Activated naive CD4-positive, alpha-beta T cell treated with anti-CD3 and anti-CD28 coated beads, Interleukin-2, amount 10 ng/mL, durations not matched to agents 7 days and 5 days (primary cell): ENCODE results near the gene PHF2.
A peak's percentile ranks its signal among the peaks of the same experiment; 100 is the strongest.

Experiments
- CTCF ChIA-PET: fragments of 350-600 bp; sonication (Branson Sonifier 250); formaldehyde crosslinking; loops from one replicate; lab custom pipeline; 2021; ENCODE audit warnings: antibody characterized with exemption; lab: Charles Lee
- DNase-seq: peaks from one replicate; pipeline ENCODE4 v3.0.0-alpha.2; 2020
- H3K27ac Mint-ChIP-seq: one replicate; pipeline ENCODE4 v1.8.0; 2021; ENCODE audit warnings: mild to moderate bottlenecking, moderate library complexity, mixed read lengths
- H3K27me3 Mint-ChIP-seq: one replicate; pipeline ENCODE4 v1.8.0; 2021; ENCODE audit warnings: mild to moderate bottlenecking, mixed read lengths
- H3K36me3 Mint-ChIP-seq: one replicate; pipeline ENCODE4 v1.8.0; 2021; ENCODE audit warnings: mixed read lengths
- H3K4me1 Mint-ChIP-seq: one replicate; pipeline ENCODE4 v1.8.0; 2021; ENCODE audit warnings: mixed read lengths
- H3K4me3 Mint-ChIP-seq: one replicate; pipeline ENCODE4 v1.8.0; 2021; ENCODE audit warnings: mild to moderate bottlenecking, moderate library complexity, mixed read lengths
- H3K9me3 Mint-ChIP-seq: one replicate; pipeline ENCODE4 v1.8.0; 2021; ENCODE audit warnings: mixed read lengths

Gene PHF2

DNA sequence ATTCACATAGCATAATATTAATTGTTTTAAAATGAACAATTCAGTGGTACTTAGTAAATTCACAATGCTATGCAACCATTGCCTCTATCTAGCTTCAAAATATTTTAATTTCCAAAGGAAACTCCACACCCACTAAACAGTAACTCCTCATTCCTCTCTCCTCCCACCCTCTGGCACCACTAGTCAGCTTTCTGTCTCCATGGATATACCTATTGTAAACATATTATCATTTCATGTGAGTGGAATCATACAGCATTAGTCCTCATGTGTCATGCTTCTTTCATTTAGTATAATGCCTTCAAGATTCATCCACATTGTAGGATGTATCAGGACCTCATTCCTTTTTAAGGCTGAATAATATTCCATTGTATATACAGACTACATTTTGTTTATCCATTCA is 48.6 kb downstream of the PHF2 start:
- no peak overlapping the region for H3K27ac Mint-ChIP-seq
- H3K4me1 Mint-ChIP-seq: no peaks in the 10 kb centered on the region
- CTCF ChIA-PET: no interaction called here
- no peak overlapping the region for H3K4me3 Mint-ChIP-seq
- peaks cover 13% of the 10 kb centered on the region for H3K9me3 Mint-ChIP-seq
- H3K36me3 Mint-ChIP-seq: peaks cover 8% of the 10 kb centered on the region
- no peaks in the 10 kb centered on the region for H3K27me3 Mint-ChIP-seq
- DNase-seq: no peak

GRCh38 chr9:93629920-93630319 is 53.5 kb downstream of the PHF2 start:
- no peak for DNase-seq
- H3K27ac Mint-ChIP-seq: no peak overlapping the region
- H3K4me1 Mint-ChIP-seq: no peaks in the 10 kb centered on the region
- peaks cover 13% of the 10 kb centered on the region for H3K9me3 Mint-ChIP-seq
- H3K4me3 Mint-ChIP-seq: no peak overlapping the region
- CTCF ChIA-PET: no interaction called here
- no peaks in the 10 kb centered on the region for H3K27me3 Mint-ChIP-seq
- H3K36me3 Mint-ChIP-seq: peaks cover 10% of the 10 kb centered on the region

DNA sequence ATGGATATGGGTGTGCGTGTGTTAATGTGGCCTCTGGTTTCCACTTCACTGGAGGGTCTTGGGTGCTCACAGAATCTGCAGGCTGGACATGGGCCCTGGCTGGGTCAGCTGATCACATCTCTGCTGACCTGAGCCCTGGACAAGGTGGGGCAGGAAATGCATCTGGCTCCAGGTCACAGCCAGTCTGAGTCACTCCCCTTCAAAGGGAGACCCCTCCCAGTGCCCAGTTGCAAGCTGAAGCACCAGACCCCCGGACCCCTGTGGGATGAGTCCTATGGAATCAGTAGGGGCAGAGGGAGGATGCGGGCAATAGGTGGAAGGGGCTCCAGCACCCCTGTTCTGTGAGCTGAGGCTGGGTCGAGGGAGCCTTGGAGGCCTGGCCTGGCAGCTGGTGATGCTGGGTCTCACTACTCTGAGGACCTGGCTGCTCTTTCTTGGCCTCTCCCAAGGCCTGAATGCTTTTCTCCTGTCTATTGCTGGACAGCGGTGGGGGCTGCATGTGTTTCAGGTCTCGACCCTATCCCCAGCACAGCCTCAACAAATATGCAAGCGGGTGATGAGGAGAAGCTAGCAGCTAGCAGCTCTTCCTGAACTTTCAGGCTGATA is 54.5 kb downstream of the PHF2 start:
- Mint-ChIP-seq H3K4me1 (no peaks in the 10 kb centered on the region), H3K36me3 (peaks cover 14% of the 10 kb centered on the region), H3K27ac (no peak overlapping the region), H3K27me3 (no peaks in the 10 kb centered on the region), H3K9me3 (peaks cover 15% of the 10 kb centered on the region), H3K4me3 (no peak overlapping the region)
- no peak for DNase-seq
- CTCF ChIA-PET: no interaction called here

- Mint-ChIP-seq H3K27me3 (no peaks in the 10 kb centered on the region), H3K4me3 (no peak overlapping the region), H3K4me1 (no peaks in the 10 kb centered on the region), H3K9me3 (peaks cover 16% of the 10 kb centered on the region), H3K36me3 (peaks cover 32% of the 10 kb centered on the region), H3K27ac (no peak overlapping the region)
- CTCF ChIA-PET: no interaction called here
- DNase-seq: no peak
Observed at GRCh38 chr9:93633492-93634221, 57.3 kb downstream of the PHF2 start.

- CTCF ChIA-PET: no interaction called here
- no peaks in the 10 kb centered on the region for H3K4me1 Mint-ChIP-seq
- H3K36me3 Mint-ChIP-seq: peaks cover 35% of the 10 kb centered on the region
- DNase-seq: no peak
- peaks cover 15% of the 10 kb centered on the region for H3K9me3 Mint-ChIP-seq
- H3K4me3 Mint-ChIP-seq: no peak overlapping the region
- H3K27me3 Mint-ChIP-seq: no peaks in the 10 kb centered on the region
- peak overlapping the region; percentile 42 for H3K27ac Mint-ChIP-seq
Observed at GRCh38 chr9:93634311-93635185, 58.2 kb downstream of the PHF2 start.

GRCh38 chr9:93635186-93636107 is 59.1 kb downstream of the PHF2 start:
- CTCF ChIA-PET: no interaction called here
- H3K4me3 Mint-ChIP-seq: no peak overlapping the region
- no peak overlapping the region for H3K27ac Mint-ChIP-seq
- peak; percentile 11 for DNase-seq
- no peaks in the 10 kb centered on the region for H3K27me3 Mint-ChIP-seq
- H3K36me3 Mint-ChIP-seq: peaks cover 39% of the 10 kb centered on the region
- H3K9me3 Mint-ChIP-seq: peaks cover 15% of the 10 kb centered on the region
- no peaks in the 10 kb centered on the region for H3K4me1 Mint-ChIP-seq

- Mint-ChIP-seq H3K4me1 (no peaks in the 10 kb centered on the region), H3K27me3 (no peaks in the 10 kb centered on the region)
Observed at GRCh38 chr9:93636172-93636661, 59.8 kb downstream of the PHF2 start.

DNA sequence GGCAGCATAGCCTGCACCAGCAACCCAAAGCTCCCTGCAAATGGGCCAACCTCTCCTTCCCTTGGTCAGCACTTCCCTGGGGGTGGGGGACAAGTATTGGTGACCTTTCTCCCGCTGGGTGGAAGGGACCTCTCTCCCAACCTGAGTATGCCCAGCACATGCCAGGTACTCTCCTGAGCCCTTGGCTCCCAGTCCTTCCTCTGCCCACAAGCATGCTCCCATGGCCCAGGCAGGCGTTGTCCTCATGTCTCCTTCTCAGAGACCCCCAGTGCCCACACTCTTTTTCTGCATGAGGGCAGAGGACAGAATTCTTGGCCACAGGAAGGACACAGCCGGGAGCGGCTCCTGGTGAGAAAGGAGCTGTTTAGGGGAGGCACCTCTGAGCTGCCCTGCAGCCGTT is 60.3 kb downstream of the PHF2 start:
- Mint-ChIP-seq H3K4me1 (no peaks in the 10 kb centered on the region), H3K36me3 (peaks cover 43% of the 10 kb centered on the region), H3K27ac (no peak overlapping the region), H3K9me3 (peaks cover 15% of the 10 kb centered on the region), H3K4me3 (no peak overlapping the region), H3K27me3 (no peaks in the 10 kb centered on the region)
- CTCF ChIA-PET: no interaction called here
- no peak for DNase-seq

More at GRCh38 chr9:93636172-93636661, 59.8 kb downstream of the PHF2 start:
- H3K9me3 Mint-ChIP-seq: peaks cover 15% of the 10 kb centered on the region
- H3K36me3 Mint-ChIP-seq: peaks cover 39% of the 10 kb centered on the region
- no peak for DNase-seq
- H3K4me3 Mint-ChIP-seq: no peak overlapping the region
- no peak overlapping the region for H3K27ac Mint-ChIP-seq
- CTCF ChIA-PET: no interaction called here

- DNase-seq: no peak
- Mint-ChIP-seq H3K27me3 (no peaks in the 10 kb centered on the region), H3K9me3 (peaks cover 15% of the 10 kb centered on the region), H3K4me1 (no peaks in the 10 kb centered on the region), H3K4me3 (no peak overlapping the region), H3K27ac (no peak overlapping the region), H3K36me3 (peaks cover 45% of the 10 kb centered on the region)
- CTCF ChIA-PET: no interaction called here
Observed at GRCh38 chr9:93637886-93638285, 61.5 kb downstream of the PHF2 start.

GRCh38 chr9:93640027-93640426 is 63.6 kb downstream of the PHF2 start:
- CTCF ChIA-PET: no interaction called here
- H3K27ac Mint-ChIP-seq: no peak overlapping the region
- H3K9me3 Mint-ChIP-seq: peaks cover 15% of the 10 kb centered on the region
- no peaks in the 10 kb centered on the region for H3K27me3 Mint-ChIP-seq
- DNase-seq: no peak
- H3K4me3 Mint-ChIP-seq: no peak overlapping the region
- H3K36me3 Mint-ChIP-seq: peaks cover 49% of the 10 kb centered on the region
- H3K4me1 Mint-ChIP-seq: no peaks in the 10 kb centered on the region

DNA sequence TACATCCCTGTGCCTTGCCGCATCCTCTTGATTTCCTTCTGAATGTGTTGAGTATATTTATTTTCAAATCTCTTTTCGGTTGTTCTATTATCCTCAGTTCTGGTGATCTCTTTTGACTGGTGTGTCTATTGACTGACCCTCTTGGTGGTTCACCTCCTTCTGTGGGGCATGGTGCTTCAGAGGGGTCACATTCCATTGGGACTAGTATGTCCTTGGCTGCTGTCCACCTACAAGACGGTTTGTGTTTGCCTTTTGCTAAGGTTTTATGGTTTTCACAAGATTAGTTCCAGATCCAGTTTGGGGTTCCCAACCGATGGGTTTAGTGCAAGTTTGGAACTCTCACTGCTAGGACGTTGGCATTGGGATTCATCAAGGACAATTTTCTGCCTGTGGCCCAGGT is 66.6 kb downstream of the PHF2 start:
- H3K4me3 Mint-ChIP-seq: no peak overlapping the region
- peaks cover 24% of the 10 kb centered on the region for H3K36me3 Mint-ChIP-seq
- no peak overlapping the region for H3K27ac Mint-ChIP-seq
- DNase-seq: no peak
- CTCF ChIA-PET: no interaction called here
- H3K9me3 Mint-ChIP-seq: peaks cover 5% of the 10 kb centered on the region
- no peaks in the 10 kb centered on the region for H3K4me1 Mint-ChIP-seq
- H3K27me3 Mint-ChIP-seq: no peaks in the 10 kb centered on the region

- no peaks in the 10 kb centered on the region for H3K4me1 Mint-ChIP-seq
- peaks cover 16% of the 10 kb centered on the region for H3K36me3 Mint-ChIP-seq
- peak; percentile 5 for DNase-seq
- no peaks in the 10 kb centered on the region for H3K9me3 Mint-ChIP-seq
- CTCF ChIA-PET: no interaction called here
- H3K27me3 Mint-ChIP-seq: no peaks in the 10 kb centered on the region
- H3K4me3 Mint-ChIP-seq: no peak overlapping the region
- no peak overlapping the region for H3K27ac Mint-ChIP-seq
Observed at GRCh38 chr9:93644397-93645088, 68.2 kb downstream of the PHF2 start.

GRCh38 chr9:93645149-93645889 is 68.9 kb downstream of the PHF2 start:
- H3K9me3 Mint-ChIP-seq: no peaks in the 10 kb centered on the region
- CTCF ChIA-PET: no interaction called here
- H3K27ac Mint-ChIP-seq: no peak overlapping the region
- peaks cover 13% of the 10 kb centered on the region for H3K36me3 Mint-ChIP-seq
- DNase-seq: peak; percentile 10
- no peak overlapping the region for H3K4me3 Mint-ChIP-seq
- H3K27me3 Mint-ChIP-seq: no peaks in the 10 kb centered on the region
- H3K4me1 Mint-ChIP-seq: no peaks in the 10 kb centered on the region
